Activated CD8-positive, alpha-beta memory T cell treated with anti-CD3 and anti-CD28 coated beads for 4 hours (primary cell): Measurements from ENCODE around the gene CIROP.
A peak's percentile ranks its signal among the peaks of the same experiment; 100 is the strongest.
"Not testable (repeated sequence)": the region's sequence is repeated elsewhere in the genome, so short reads cannot be mapped to it uniquely, and the experiment has no call there.

Experiments used
- DNase-seq, 2 donors: peaks; one replicate each; pipeline ENCODE4 v3.0.0-alpha.2; 2020; ENCODE audit warnings: low read depth in 2 of 2

Gene CIROP

GRCh38 chr14:23114669-23115038 is 9.9 kb upstream of the CIROP start:
- DNase-seq, result no peak

GRCh38 chr14:23114120-23114458 is 9.3 kb upstream of the CIROP start:
- no peak for DNase-seq

DNA sequence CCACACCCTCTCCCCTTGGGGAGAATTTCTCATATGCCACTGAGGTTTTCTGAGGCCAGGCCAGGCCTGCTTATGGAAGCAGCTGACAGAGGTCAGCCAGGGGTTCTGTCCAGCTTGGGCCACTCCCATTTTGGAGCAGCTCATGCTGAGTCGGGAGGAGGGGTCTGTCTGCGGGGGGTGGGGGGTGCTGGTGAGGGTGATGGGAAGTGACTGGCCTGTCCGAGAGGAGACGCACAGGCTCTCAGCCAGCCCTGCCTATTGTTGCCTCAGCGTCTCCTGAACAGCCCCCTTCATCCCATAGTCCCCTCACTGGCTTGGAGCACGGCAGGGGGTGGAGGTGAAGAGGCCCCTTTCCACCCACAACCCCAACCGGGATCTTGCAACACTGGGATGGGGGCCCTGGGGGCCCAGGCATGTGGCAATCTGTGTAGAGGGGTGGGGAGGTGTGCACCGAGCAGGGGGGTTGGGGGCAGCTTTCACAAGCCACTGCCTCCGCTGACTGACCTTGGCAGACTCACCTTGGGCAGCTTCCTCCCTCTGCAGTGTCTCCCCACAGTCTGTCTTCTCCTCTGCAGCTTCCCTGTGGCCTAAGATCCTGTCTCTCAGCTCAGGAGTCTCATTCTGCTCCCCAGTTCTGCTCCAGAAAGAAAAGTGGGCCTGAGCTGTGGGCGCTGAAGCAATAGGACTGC is 8.8 kb upstream of the CIROP start:
- DNase-seq, result no peak

DNA sequence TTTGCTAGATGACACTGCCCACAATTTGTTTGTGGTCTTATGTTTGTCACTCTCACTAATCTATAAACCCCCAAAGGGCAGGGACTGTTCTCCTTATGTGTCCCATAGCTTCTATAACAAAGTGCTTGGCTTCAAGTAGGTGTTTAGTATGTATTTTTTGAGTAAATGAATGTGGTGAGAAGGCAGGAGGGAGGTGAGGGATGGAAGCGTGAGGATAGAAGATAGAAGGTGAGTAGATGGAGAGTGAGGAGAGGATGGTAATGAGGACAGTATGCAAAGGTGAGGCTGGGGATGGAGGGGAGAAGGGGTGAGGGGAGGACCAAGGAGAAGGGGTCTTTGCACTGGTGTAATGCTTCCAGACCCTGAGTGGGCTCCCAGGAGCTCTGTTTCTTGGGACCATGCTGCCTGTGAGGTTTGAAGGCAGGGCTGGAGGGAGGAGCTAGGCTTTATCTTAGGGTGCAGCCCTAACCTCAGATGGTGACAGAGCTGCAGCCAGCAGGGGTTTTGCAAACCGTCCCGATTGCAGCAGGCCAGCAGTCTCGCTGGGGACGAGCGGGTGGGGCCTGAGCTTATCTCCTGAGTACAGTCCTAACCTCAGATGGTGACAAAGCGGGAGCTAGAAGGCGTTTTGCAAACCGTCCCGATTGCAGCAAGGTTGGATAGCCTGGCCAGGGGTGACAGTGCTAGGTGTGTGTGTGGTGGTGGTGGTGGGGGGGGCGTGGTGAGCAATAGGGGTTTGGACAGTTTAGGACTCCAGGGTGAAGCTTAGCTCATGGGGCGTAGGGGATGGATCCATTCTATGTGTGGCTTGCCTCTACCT is 7.8 kb upstream of the CIROP start:
- DNase-seq, result no peak

- no peak for DNase-seq
Measured at GRCh38 chr14:23110579-23111365, 6.0 kb upstream of the CIROP start.

- no peak for DNase-seq
Measured at GRCh38 chr14:23109769-23110168, 5.0 kb upstream of the CIROP start.

GRCh38 chr14:23108169-23108568 is 3.4 kb upstream of the CIROP start:
- DNase-seq, result not testable (repeated sequence)

DNA sequence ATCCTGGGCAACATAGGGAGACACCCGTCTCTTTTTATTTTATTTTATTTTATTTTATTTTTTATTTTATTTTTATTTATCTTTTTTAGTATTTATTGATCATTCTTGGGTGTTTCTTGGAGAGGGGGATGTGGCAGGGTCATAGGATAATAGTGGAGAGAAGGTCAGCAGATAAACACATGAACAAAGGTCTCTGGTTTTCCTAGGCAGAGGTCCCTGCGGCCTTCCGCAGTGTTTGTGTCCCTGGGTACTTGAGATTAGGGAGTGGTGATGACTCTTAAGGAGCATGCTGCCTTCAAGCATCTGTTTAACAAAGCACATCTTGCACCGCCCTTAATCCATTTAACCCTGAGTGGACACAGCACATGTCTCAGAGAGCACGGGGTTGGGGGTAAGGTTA is 2.8 kb upstream of the CIROP start:
- DNase-seq, result not testable (repeated sequence)

- DNase-seq, result no peak
Measured at GRCh38 chr14:23106747-23107045, 1.9 kb upstream of the CIROP start.

DNA sequence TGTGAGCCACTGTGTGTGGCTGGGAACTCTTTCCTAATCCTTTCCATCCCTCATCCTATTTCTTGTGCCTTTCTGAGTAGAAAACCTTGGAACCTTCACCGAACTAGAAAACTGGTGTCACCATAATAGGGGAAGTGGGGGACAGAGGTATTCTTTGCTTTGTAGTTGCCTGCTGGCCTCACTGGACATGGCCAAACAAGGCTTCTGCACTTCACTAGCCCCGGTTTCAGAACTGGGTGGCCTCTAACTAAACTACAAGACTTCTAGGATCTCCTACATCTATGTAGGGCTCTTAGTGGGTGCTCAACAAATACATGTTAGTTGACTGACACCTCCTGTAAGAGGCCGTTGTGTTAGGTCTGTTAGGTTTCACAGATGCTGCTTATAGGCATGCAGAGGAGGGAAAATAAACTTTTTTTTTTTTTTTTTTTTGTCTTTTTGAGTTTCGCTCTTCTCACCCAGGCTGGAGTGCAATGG is 597 bp upstream of the CIROP start:
- DNase-seq, result no peak

DNA sequence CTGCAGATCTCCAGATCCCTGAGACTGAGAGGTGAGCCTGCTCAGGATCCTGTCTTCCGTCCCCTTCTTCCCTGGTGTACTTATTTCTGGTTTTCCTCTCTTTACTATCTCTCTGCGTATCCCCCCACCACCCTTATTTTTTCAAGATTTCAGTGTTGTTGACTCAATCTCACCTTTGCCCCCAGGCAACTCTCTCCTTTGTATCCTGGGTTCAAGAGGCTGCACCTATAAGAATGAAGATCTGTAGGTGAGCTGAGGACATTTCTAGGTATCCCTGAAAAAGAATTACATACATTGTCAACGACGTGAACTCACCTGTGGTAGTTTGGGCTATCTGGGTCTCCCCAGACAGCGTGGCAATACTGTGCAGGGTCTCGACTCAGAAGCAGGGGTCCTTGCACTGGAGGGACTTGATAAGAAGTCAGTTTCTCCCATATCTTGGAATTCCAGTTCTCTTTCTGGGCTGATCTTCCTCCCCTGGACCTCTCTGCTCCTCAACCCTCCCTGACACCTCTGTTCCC is 659 bp downstream of the CIROP start:
- no peak for DNase-seq

DNA sequence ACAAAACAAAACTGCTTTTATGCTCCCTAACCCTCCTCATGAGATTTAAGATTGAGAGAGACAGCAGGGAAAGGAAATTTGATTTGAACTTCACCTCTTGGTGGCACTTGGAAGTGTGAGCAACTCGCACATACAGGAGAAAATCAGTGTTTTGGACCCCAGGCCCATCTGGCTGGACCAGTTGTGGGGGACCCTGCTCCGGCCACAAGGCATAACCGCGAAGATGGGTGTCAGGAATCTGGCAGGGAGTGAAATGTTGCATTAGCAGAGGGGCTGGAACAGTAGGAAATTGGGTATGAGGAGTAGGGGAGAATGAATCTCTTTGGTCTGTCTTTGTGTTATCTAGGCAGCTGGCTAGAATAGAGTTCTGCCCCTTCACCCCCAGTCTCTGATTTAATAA is 1.2 kb downstream of the CIROP start:
- DNase-seq, result no peak

DNA sequence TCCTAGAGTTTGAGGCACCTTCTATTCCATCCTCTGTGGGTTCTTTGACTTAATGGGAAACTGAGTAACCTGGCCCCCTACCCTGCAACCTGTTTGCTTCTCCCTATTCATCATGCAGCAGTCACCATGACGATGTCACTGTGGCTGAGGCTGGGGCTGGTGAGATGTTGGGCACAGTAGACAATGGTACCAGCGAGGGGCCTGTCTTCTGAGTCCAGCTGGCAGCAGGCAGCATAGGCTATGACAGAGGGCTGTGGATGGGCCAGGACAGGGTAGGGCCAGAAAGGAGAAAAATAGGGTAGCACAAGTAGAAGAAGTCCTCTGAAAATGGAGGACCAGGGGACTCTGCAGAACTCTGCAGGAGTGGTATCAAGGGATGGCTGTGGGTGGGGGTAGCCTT is 2.0 kb downstream of the CIROP start:
- DNase-seq, result no peak

DNA sequence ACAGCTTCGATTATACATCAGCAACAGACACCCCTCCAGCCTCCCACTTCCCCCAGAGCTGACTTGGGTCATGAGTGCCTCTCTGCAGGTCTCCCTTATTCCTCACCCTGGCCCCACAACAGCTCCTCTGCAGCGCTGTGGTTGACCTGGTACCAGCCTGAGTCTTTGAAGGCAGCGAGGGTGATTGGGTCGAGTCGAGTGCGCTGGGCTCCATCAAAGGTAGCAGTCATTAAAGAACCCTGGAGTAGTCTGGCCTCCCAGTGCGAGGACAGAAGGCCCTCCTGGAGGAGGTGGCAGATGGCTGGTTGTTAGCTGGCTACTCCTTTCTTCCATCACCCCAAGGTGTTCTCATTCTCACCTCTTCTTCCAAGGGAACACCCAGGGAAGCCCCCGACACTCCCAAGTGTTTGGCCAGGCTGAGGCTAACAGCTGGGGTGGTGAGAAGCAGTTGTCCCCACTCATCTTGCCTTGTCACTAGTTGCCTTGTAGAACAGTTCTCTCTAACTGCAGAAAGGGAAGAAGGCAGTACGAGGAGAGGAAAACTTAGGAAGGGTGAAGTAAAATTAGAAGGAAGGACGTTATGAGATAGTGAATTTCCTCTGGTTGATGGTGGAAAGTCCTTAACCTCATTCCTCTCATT is 2.7 kb downstream of the CIROP start:
- no peak for DNase-seq

- no peak for DNase-seq
Measured at GRCh38 chr14:23101213-23101970, 3.4 kb downstream of the CIROP start.

DNA sequence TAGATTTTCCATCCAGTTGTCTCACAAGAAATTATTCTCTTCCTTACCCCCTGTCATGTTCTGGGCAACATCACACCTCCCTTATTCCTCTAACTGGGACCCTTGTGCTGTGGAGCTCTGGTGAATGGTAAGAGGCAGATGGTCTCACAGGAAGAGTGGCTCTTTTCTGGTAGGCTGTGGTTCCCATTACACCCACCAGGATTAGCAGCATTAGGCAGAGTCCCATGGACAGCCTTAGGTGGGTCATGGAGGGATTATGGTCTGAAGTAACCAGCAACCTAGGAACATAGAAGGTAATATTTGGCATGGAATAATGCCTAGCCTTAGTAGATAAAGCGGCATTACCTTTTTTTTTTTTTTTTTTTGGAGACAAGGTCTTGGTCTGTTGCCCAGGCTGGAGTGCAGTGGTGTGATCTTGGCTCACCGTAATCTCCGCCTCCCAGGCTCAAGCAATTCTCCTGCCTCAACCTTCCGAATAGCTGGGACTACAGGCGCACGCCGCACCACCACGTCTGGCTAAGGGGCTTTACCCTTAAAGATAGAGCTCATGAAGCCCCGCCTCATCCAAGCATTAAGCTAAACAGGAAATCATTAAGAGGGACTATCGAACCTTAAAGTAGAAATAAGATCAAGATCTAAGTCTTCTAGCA is 5.5 kb downstream of the CIROP start:
- DNase-seq, result no peak

DNA sequence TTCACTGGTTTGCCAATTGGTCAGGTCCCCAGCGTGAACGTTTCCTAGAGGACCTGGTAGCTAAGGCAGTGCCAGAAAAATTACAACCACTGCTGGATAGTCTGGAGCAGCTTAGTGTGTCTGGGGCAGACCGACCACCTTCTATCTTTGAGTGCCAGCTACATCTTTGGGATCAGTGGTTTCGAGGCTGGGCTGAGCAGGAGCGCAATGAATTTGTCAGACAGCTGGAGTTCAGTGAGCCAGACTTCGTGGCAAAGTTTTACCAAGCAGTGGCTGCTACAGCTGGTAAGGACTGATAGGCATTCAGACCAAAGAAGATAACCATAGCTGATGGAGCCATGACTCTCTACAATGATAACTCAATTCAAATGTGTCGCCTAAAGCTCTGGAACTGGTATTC is 7.0 kb downstream of the CIROP start:
- DNase-seq, result no peak

GRCh38 chr14:23095196-23096108 is 9.3 kb downstream of the CIROP start, which contains the start of gene C14orf119:
Gene C14orf119, plus strand, starts transcription at chr14:23095505. Its CDS starts 2,154 bp downstream, at chr14:23097659.
- DNase-seq, result peak; percentile 98 to 99

DNA sequence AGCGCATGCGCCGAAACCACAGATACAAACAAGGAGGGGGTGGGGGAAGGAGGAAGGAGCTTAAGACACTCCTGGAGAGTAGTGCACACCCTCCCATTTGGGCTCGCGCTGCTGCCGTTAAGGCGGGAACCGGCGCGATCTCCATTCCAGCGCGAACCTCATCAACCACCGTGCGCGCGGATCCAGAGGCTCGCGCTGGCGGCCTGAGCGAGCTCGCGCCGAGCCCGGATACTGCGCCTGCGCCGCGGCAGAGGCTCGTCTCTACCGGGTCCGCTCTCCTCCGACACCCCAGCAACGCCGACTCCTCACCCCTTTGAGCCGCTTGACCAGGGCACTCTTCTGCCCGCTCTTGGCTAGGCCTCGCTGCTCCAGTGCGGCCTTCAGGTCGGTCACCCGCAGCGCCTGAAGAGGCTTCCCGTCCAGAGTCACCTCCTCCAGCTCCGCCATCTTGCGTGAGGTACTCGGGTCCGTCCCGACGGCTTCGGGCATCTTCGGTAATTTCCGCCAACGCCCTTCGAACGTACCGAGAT is 10.1 kb downstream of the CIROP start, which contains the start of gene ACIN1:
Gene ACIN1, minus strand, starts transcription at position 471 of the 530 bp plus-strand sequence. Its CDS starts 24 bp downstream, at position 447.
- DNase-seq, result no peak
